NCI-H526 treated with DMSO at 0.1 percent for 48 hours (cell line): ENCODE measurements around the gene ACVRL1.
"Not testable (repeated sequence)": the region's sequence is repeated elsewhere in the genome, so short reads cannot be mapped to it uniquely, and the experiment has no call there.

ENCODE experiments used
- DNase-seq: peaks from one replicate; lab custom pipeline; 2025; lab: John Stamatoyannopoulos, UW

ACVRL1 gene

GRCh38 chr12:51874000-51874399 is 33.3 kb upstream of the ACVRL1 start:
- DNase-seq, result no peak

- no peak for DNase-seq
Observed at GRCh38 chr12:51874486-51874885, 32.8 kb upstream of the ACVRL1 start.

GRCh38 chr12:51879102-51879501 is 28.2 kb upstream of the ACVRL1 start:
- no peak for DNase-seq

GRCh38 chr12:51883295-51883694 is 24.0 kb upstream of the ACVRL1 start:
- no peak for DNase-seq

- DNase-seq, result no peak
Observed at GRCh38 chr12:51883998-51884675, 23.2 kb upstream of the ACVRL1 start.

- DNase-seq, result no peak
Observed at GRCh38 chr12:51884676-51885229, 22.6 kb upstream of the ACVRL1 start.

GRCh38 chr12:51885294-51886020 is 21.8 kb upstream of the ACVRL1 start:
- not testable (repeated sequence) for DNase-seq

- DNase-seq, result no peak
Observed at GRCh38 chr12:51886021-51886710, 21.1 kb upstream of the ACVRL1 start.

- DNase-seq, result peak; percentile 22
Observed at GRCh38 chr12:51887476-51888315, 19.6 kb upstream of the ACVRL1 start, which contains the start of gene ANKRD33. Gene ANKRD33 (plus strand): TSS chr12:51888103. CDS start chr12:51888187, 84 bp downstream.

- DNase-seq, result no peak
Observed at GRCh38 chr12:51888316-51889215, 18.7 kb upstream of the ACVRL1 start.

GRCh38 chr12:51889216-51890132 is 17.8 kb upstream of the ACVRL1 start:
- no peak for DNase-seq

GRCh38 chr12:51890133-51890464 is 17.2 kb upstream of the ACVRL1 start:
- DNase-seq, result no peak

- DNase-seq, result no peak
Observed at GRCh38 chr12:51890511-51891171, 16.7 kb upstream of the ACVRL1 start.

GRCh38 chr12:51891843-51892242 is 15.5 kb upstream of the ACVRL1 start:
- peak; percentile 6 for DNase-seq

GRCh38 chr12:51893786-51894185 is 13.5 kb upstream of the ACVRL1 start:
- no peak for DNase-seq

- no peak for DNase-seq
Observed at GRCh38 chr12:51895378-51896135, 11.7 kb upstream of the ACVRL1 start.

GRCh38 chr12:51896236-51896635 is 11.1 kb upstream of the ACVRL1 start:
- no peak for DNase-seq

- no peak for DNase-seq
Observed at GRCh38 chr12:51897181-51897580, 10.1 kb upstream of the ACVRL1 start.
